Right lung (tissue), 5 donors: ENCODE measurements around the gene FRMD3. TPM values are rescaled to one million over a fixed set of nuclear protein-coding genes. Genes with fewer than 3 reads are reported as not detected.

Experiments used
- DNase-seq, 2 donors: peaks; one replicate each; pipeline ENCODE4 v3.0.0-alpha.2; 2013
- polyA plus RNA-seq, 5 donors: library from polyadenylated mRNA; unstranded; fragments of 120-200 nt; gene quantifications; one replicate each; pipeline versions ENCODE4 v1.2.1 to v1.2.3, GENCODE V29; 2013; ENCODE audit warnings: inconsistent platforms in 1 of 5, low replicate concordance in 1 of 5; ENCODE audit not compliant: insufficient read length in 5 of 5, insufficient read depth in 1 of 5

FRMD3 gene
- polyA plus RNA-seq, 5 donors = 2.2 to 2.9 (median 2.5) TPM

DNA sequence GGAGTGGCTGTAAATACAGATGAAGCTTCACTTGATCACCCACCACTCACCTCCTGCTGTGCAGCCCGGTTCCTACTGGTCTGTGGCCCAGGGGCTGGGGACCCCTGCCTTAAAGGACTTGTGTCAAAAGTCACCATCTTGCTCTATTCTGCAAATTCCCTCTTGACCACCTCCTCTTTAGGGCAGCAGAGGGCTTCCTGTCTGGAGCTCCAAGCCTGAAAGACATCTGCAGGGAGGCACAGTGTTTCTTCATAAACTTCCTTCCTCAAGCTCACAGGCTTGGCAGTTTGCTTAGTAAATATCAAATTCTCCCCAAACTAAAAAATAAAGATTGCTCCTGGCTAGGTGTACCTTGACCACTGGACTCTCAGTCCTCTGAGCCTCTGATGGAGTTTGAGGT lies 104.4 kb downstream of the FRMD3 start:
- DNase-seq = no peak

DNA sequence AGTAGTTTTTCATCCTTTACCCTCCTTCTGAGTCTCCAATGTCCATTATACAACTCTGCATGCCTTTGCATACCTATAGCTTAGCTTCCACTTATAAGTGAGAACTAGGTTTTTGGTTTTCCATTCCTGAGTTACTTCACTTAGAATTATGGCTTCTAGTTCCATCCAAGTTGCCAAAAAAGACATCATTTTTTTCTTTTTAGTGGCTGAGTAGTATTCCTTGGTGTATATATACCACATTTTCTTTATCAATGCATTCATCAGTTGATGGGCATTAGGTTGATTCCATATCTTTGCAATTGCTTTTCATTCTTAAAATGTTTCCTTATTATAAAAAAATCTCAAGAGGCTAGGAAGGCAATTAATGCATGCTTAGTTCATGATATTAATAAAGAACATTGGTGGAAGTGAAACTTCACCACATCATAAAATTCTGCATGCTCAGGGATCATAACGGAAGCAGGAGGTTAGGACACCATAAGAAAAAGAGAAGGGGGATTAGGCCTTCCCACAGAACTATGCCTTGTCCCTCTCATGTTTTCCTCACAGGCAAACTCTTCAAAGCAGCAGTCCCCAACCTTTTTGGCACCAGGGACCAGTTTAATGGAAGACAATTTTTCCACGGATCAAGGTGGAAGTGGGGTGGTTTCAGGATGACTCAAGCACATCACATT lies 105.2 kb downstream of the FRMD3 start:
- DNase-seq = no peak

DNA sequence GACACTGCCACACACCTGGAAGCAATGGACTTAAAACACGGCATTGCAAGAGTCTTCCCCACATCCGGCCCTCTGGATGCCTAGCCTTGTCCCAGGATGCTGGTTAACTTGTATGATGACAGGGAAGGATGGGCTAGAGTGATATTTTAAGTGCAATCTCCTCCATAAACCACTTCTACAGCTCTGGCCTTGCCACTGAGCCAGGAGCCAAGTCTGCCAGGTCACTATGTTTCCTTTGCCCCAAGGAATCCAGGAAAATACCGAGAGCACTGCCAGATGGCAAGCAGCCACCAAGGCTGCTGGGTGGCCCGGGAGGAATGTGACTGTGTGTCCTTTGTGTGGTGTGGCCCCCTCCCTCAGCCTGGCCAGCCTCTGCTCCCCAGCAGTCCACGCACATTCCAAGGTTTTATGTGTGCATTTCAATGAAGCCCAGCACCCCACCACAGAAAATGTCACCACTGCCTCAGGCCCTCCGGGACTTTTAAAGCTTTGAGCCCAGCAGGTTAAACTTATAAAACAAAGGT lies 106.0 kb downstream of the FRMD3 start:
- DNase-seq = peak in 1 of 2 donors; percentile 12

DNA sequence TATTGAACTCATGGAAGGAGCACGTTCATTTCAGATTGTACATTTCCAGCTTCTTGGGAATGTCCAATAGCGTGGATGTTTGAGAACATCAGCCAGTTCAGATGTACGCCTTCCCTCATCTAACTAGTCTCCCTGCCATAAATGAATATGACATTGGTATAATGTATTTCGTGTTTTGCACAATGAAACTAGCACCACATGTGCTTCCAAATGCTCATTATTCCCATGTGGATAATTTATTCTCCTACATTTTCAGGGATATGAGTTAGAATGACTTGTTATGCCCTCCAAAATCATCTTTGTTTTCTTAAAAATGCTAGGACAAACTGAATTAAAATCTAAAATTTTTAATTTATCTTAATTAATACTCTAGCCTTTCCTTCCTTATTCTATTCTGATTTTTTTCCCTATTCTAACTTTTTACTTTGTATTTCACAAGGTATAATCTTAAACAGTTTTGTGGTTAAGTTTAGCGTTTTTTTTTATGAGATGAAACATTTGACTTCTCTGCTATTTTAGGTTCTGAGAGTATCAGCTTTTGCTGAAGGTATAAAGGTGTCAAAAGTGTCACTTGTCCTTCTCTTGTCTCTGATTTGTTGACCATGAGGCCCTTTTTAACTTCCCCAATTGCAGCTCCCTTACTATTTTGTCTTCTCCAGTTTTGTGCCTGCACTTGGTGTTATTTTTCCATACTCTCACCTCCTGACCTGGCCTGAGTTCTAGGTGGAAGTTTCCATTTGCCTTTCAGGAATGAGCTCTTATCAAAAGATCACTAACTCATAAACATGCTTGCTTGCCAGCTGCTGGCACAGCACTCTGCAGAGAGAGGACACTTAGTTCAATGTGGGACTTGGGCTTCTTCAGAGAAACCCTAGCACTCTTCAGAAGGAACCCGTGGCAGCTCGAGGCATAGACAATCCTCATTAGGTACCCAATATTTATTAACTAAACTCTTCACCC lies 106.8 kb downstream of the FRMD3 start:
- no peak for DNase-seq

- no peak for DNase-seq
These were observed 107.5 kb downstream of the FRMD3 start for GRCh38 chr9:83430681-83431080.

GRCh38 chr9:83429229-83429628 lies 109.0 kb downstream of the FRMD3 start:
- no peak for DNase-seq

DNA sequence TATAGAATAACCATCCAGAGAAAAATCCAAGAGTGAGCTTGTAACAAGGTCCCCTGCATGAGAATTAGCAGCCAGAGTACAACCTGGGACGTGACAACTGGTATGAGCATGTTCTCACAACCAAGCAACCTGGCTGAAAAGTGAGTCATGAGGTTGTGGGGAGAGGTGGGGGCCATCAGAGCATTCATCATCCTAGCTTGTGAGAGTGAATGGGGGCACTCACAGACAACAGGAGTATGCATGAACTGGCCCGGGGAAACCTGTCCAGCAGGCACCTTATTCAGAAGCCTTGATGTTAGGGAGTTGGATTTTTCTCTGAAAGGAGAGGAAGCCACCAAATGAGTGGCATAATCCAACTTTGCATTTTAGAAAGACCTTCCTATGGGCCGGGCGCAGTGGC lies 113.0 kb downstream of the FRMD3 start:
- DNase-seq = no peak

DNA sequence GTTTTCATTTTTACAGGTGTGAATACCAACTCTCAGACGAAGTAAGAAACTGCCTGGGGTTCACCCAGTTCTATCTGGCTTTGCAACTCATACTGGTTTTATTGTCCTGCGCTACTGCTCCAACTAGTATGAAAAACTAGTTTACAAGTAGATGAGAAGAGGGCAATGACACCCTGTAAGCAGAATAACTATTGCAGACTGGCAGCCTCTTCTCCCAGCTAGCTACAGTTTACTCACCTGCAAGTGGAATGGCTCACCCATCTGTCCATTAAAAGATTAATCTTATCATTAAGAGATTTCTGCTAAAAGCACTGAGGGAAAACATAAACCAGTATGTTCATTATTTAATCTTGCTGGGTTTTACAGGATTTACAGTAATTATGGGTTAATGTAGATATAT lies 113.4 kb downstream of the FRMD3 start:
- DNase-seq = no peak

GRCh38 chr9:83423815-83424707 lies 114.1 kb downstream of the FRMD3 start:
- DNase-seq = no peak

- DNase-seq = peak; percentile 31 to 47
These were observed 115.7 kb downstream of the FRMD3 start for GRCh38 chr9:83422527-83422926.

GRCh38 chr9:83420486-83420885 lies 117.7 kb downstream of the FRMD3 start:
- no peak for DNase-seq

- DNase-seq = no peak
These were observed 118.2 kb downstream of the FRMD3 start for GRCh38 chr9:83419961-83420360.

DNA sequence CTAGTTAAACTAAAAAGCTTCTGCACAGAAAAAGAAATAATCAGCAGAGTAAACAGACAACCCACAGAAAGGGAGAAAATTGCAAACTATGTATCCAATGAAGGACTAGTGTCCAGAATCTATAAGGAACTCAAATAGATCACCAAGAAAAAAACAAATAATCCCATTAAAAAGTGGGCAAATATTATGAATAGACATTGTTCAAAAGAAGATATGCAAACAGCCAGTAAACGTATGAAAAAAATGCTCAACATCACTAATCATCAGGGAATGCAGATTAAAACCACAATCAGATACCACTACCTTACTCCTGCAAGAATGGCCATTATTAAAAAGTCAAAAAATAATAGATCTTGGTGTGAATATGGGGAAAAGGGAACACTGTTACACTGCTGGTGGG lies 119.9 kb downstream of the FRMD3 start:
- DNase-seq = no peak

DNA sequence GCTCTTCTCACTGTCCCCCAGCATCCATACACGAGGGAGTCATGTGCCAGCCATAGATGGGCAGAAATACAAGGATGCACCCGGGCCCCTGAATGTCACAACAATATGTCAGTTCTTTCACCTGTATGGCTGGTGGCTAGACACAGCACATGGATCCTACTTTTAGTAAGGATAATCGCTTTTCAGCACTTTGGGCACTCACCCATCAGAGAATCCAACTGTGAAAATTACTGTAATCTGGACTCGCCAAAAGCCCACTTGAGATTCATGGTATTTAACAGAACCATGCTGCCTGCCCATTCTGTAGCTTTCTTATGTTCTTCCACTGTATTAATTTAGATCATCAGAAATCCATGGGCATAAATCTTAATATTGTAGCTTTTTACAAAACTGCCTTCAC lies 124.8 kb downstream of the FRMD3 start:
- DNase-seq = no peak

DNA sequence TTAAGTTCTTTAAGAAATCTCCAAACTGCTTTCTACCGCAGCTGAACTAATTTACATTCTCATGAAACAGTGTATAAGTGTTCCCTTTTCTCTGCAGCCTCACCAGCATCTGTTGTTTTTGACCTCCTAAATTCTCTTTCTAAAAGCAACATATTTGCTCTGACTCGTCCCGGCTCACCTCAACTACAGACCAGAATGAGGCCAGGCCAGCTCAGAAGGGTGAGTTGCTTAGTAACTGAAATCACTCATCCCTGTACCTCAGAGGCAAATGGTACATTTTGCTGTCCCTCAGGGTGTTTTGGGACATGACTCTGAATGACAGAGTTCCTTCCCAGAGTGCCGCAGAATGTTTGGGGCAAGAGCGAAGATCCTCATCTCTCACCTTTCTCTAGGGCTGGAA lies 127.5 kb downstream of the FRMD3 start:
- DNase-seq = no peak

GRCh38 chr9:83406921-83407320 lies 131.3 kb downstream of the FRMD3 start:
- DNase-seq = no peak

- DNase-seq = peak in 1 of 2 donors; percentile 20
These were observed 132.4 kb downstream of the FRMD3 start for GRCh38 chr9:83405759-83406158.

- no peak for DNase-seq
These were observed 134.5 kb downstream of the FRMD3 start for GRCh38 chr9:83403527-83404238.

GRCh38 chr9:83401328-83401900 lies 136.8 kb downstream of the FRMD3 start:
- DNase-seq = no peak

DNA sequence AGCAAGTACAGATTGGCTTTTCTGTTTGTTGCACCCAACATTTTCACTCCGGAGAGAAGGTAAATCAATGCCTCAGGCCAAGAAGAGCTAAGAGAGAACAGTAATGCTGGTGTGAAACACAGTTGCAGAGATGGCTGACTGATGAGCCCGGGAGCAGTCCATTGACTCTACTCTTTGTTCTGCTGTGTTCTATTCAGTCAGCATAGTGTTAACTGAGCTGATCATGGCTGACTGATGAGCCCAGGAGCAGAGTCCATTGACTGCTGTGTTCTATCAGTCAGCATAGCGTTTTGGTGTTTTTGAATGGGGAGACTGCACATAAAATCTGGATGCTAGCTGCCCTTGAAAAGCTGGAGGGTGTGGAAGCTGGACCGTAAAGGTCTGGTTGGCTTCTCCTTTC lies 141.4 kb downstream of the FRMD3 start:
- DNase-seq = no peak

DNA sequence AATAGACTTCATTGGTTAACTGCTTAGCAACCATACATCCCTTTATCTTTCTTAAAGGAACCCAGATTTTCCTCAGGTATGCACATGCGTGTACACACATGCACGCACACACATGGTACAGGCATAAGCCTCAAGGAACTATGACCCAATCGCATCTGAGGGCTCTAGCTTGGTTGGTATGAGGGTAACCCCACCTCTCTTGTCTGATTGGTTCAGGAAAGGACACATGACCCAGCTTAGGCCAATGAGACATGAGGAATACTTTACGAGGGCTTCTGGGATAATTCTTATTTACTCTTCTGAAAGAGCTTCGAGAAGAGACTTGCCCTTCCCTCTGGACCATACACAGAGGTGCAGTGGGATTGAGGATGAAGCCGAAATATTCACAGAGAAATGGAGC lies 141.9 kb downstream of the FRMD3 start:
- no peak for DNase-seq
